Calu3 (cell line): ENCODE results near the gene SLC29A3. TPM values are rescaled to one million over a fixed set of nuclear protein-coding genes. Genes with fewer than 3 reads are reported as not detected.

Experiments used
- BruUV-seq: library from RNA; stranded (reverse); fragments of 400-500 nt; replicated peaks from 2 replicates; lab custom pipeline; 2021; lab: Mats Ljungman, UMichigan
- CTCF ChIA-PET: fragments of 300-600 bp; sonication (Branson Sonifier 250); formaldehyde crosslinking; loops from one replicate; lab custom pipeline; 2022; ENCODE audit warnings: antibody characterized with exemption; lab: Charles Lee
- DNase-seq: peaks from one replicate; pipeline ENCODE4 v3.0.0; 2022
- H3K27ac Mint-ChIP-seq: one replicate; pipeline ENCODE4 v1.8.0; 2022; ENCODE audit warnings: mixed read lengths; ENCODE audit not compliant: unreplicated experiment
- H3K27me3 Mint-ChIP-seq: one replicate; pipeline ENCODE4 v1.8.0; 2022; ENCODE audit warnings: mixed read lengths; ENCODE audit not compliant: unreplicated experiment
- H3K36me3 Mint-ChIP-seq: one replicate; pipeline ENCODE4 v1.8.0; 2022; ENCODE audit warnings: mild to moderate bottlenecking, moderate library complexity, mixed read lengths; ENCODE audit not compliant: insufficient read depth, unreplicated experiment
- H3K4me1 Mint-ChIP-seq: one replicate; pipeline ENCODE4 v1.8.0; 2022; ENCODE audit warnings: mild to moderate bottlenecking, low read depth, mixed read lengths; ENCODE audit not compliant: unreplicated experiment
- H3K4me3 Mint-ChIP-seq: one replicate; pipeline ENCODE4 v1.8.0; 2022; ENCODE audit warnings: mild to moderate bottlenecking, low read depth, moderate library complexity, mixed read lengths; ENCODE audit not compliant: unreplicated experiment
- H3K9me3 Mint-ChIP-seq: one replicate; pipeline ENCODE4 v1.8.0; 2022; ENCODE audit warnings: low read depth, mixed read lengths; ENCODE audit not compliant: unreplicated experiment
- intact Hi-C: fragments of 100-400 bp; cut with micrococcal nuclease; formaldehyde crosslinking; loops from one replicate; pipeline ENCODE4 v1.10.0; 2022; ENCODE audit not compliant: unreplicated experiment
- total RNA-seq: library from RNA; stranded (reverse); gene quantifications from 2 replicates; pipeline ENCODE4 v1.2.3, GENCODE V29; 2022
- TF ChIP-seq, protein P1 (sequence below): fragments of 200-600 bp; IDR thresholded peaks from one replicate; pipeline ENCODE4 v1.8.0; 2022; ENCODE audit warnings: antibody characterized with exemption; ENCODE audit not compliant: unreplicated experiment

The SLC29A3 gene
- total RNA-seq, 1 experiment from 2014 or later: 5.9 TPM

DNA sequence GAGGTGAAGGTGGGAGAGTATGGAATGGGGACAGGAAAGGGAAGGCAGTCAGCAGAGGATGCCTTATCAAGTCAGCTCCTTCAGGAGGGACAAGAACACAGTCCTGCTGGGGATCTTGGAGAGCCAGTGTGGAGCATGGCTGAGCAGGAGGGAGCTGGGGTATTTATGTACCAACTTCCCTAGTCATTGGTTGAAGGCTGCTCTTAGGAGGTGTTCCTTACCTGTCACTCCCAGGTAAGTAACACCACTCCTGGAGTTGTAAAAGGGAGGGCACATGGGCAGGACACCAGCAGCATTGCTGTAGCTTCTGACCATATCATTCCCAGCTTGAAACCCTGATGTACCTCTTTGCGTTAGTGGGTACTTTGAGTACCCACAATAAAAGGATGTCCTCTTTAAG lies 29.8 kb downstream of the SLC29A3 start:
- no peaks in the 10 kb centered on the region for H3K36me3 Mint-ChIP-seq
- no peaks in the 10 kb centered on the region for H3K9me3 Mint-ChIP-seq
- DNase-seq: no peak
- no peak overlapping the region for H3K27ac Mint-ChIP-seq
- peaks cover 43% of the 10 kb centered on the region for H3K4me1 Mint-ChIP-seq
- CTCF ChIA-PET: interaction anchor here (0.6 to 1.1 kb wide), 3 partner anchors 9 to 30 kb away, joined by 3 to 5 read pairs (median 3); partner anchors contain the start of gene SLC29A3
- intact Hi-C loops: no loop called here
- TF ChIP-seq, protein P1, sequence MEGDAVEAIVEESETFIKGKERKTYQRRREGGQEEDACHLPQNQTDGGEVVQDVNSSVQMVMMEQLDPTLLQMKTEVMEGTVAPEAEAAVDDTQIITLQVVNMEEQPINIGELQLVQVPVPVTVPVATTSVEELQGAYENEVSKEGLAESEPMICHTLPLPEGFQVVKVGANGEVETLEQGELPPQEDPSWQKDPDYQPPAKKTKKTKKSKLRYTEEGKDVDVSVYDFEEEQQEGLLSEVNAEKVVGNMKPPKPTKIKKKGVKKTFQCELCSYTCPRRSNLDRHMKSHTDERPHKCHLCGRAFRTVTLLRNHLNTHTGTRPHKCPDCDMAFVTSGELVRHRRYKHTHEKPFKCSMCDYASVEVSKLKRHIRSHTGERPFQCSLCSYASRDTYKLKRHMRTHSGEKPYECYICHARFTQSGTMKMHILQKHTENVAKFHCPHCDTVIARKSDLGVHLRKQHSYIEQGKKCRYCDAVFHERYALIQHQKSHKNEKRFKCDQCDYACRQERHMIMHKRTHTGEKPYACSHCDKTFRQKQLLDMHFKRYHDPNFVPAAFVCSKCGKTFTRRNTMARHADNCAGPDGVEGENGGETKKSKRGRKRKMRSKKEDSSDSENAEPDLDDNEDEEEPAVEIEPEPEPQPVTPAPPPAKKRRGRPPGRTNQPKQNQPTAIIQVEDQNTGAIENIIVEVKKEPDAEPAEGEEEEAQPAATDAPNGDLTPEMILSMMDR: no peak
- no TSS peak for BruUV-seq
- peaks cover 45% of the 10 kb centered on the region for H3K27me3 Mint-ChIP-seq
- no peak overlapping the region for H3K4me3 Mint-ChIP-seq

DNA sequence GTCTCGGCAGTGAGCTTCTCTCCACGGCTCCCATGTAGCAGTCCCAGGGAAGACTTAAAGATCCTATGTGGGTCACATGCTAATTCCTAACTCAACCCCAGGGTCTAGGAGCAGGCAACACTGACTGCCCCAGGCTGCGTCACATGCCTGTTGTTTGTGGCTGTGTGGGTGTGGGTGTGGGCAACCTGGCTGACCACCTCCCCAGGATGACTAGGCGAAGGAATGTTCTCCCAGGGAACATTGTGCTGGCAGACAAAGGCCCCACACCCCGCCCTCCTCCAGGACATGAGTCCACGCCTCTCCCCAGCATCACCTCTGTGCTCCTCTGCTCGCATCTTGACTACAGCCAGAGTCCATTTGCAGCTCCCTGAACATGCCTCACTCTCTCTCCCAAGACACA lies 30.3 kb downstream of the SLC29A3 start:
- CTCF ChIA-PET: interaction anchor here (1.0 to 1.1 kb wide), 2 partner anchors 9 to 16 kb away, joined by 3 read pairs; no protein-coding TSS in a partner anchor
- DNase-seq: no peak
- Mint-ChIP-seq H3K4me1 (peaks cover 38% of the 10 kb centered on the region), H3K36me3 (no peaks in the 10 kb centered on the region), H3K27me3 (peaks cover 45% of the 10 kb centered on the region), H3K9me3 (no peaks in the 10 kb centered on the region), H3K27ac (peak overlapping the region; percentile 46), H3K4me3 (no peak overlapping the region)
- intact Hi-C loops: no loop called here
- BruUV-seq: no TSS peak
- TF ChIP-seq, protein P1: no peak

DNA sequence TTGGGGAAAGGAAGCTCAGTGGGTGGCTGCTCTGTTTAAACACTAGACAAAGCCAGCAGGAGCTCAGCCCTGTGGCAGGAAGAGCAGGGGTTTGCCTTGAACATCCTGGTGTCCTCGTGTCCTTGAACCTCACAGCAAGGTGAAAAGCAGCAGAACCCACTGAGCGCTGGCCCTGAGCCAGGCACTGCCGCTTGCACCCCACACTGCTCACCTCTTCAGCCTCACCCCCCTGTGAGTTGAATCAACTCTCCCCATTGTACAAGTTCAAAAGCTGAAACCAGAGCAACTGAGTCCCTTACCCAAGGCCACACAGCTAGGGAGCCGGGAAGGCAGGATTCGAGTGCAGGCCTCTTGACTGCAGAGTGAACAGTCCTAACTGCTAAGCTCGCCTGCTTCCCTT lies 32.0 kb downstream of the SLC29A3 start:
- intact Hi-C loops: no loop called here
- peaks cover 33% of the 10 kb centered on the region for H3K27me3 Mint-ChIP-seq
- no peak overlapping the region for H3K4me3 Mint-ChIP-seq
- CTCF ChIA-PET: no interaction called here
- H3K4me1 Mint-ChIP-seq: peaks cover 29% of the 10 kb centered on the region
- no TSS peak for BruUV-seq
- H3K36me3 Mint-ChIP-seq: no peaks in the 10 kb centered on the region
- TF ChIP-seq, protein P1: no peak
- H3K9me3 Mint-ChIP-seq: no peaks in the 10 kb centered on the region
- no peak for DNase-seq
- no peak overlapping the region for H3K27ac Mint-ChIP-seq

DNA sequence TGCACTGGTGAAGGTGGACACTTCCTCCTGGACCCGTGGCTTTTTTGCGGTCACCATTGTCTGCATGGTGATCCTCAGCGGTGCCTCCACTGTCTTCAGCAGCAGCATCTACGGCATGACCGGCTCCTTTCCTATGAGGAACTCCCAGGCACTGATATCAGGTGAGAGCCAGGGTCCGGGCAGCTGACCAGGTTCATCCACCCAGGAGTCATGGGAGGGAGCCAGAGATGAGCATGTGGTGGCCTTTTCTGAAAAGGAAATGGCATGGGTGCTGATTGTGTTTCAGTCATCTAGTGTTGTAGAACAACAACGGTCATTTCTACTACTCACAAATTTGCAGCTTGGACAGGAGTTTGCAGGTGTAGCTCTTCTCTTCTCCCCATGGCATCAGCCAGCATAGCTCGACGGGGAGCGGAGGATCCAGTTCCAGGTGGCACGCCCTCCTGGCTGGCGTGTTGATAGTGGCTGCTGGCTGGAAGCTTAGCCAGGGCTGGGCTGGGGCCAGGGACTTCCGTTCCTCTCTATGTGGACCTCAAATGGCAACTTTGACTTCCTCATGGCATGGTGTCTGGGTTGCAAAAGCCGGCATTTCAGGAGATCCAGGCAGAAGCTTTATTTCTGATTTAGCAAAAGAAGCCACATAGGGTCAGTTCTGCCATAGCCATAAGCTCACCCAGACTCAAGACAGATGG lies 32.7 kb downstream of the SLC29A3 start:
- TF ChIP-seq, protein P1: no peak
- DNase-seq: no peak
- CTCF ChIA-PET: interaction anchor here (0.6 kb wide), 1 partner anchor 199 kb away, joined by 3 read pairs; no protein-coding TSS in a partner anchor
- no TSS peak for BruUV-seq
- H3K9me3 Mint-ChIP-seq: no peaks in the 10 kb centered on the region
- intact Hi-C loops: no loop called here
- no peaks in the 10 kb centered on the region for H3K36me3 Mint-ChIP-seq
- peaks cover 29% of the 10 kb centered on the region for H3K4me1 Mint-ChIP-seq
- no peak overlapping the region for H3K4me3 Mint-ChIP-seq
- no peak overlapping the region for H3K27ac Mint-ChIP-seq
- peaks cover 32% of the 10 kb centered on the region for H3K27me3 Mint-ChIP-seq
